ENCODE measurements around the gene CTDNEP1. TPM values are rescaled to one million over a fixed set of nuclear protein-coding genes. Genes with fewer than 3 reads are reported as not detected.

CTDNEP1 gene
- total and polyA plus RNA-seq, 2 donors (not counting 3 experiments of a cell fraction or from before 2014, with no cell fraction given) = 130 to 143 TPM

GRCh38 chr17:7295230-7296180 lies 44.0 kb upstream of the CTDNEP1 start:
- Histone ChIP-seq H3K27ac (ENCODE audit: insufficient read depth, low read depth, low read length) (no peak overlapping the region), H3K36me3 (ENCODE audit: control insufficient read depth in 2 of 2, extremely low read depth in 1 of 2, insufficient read depth in 2 of 2, low read length in 2 of 2) (no peaks in the 10 kb centered on the region), H3K4me2 (ENCODE audit: insufficient read depth, low read length) (no peak overlapping the region), H3K9me1 (replicated peaks; ENCODE audit: control insufficient read depth, extremely low read depth, insufficient read depth, low read length) (no peaks in the 10 kb centered on the region), H2AFZ (ENCODE audit: low read depth, low read length) (peak overlapping the region; percentile 46), H3K27me3 (ENCODE audit: control insufficient read depth in 2 of 2, insufficient read depth in 2 of 2, low read length in 2 of 2) (peaks cover 16 to 26% of the 10 kb centered on the region in 2 experiments), H3K9ac (replicated peaks; ENCODE audit: extremely low read depth, insufficient read depth, low read length) (no peak overlapping the region), H3K4me1 (ENCODE audit: control insufficient read depth, extremely low read depth, insufficient read depth, low read length) (peaks cover 8% of the 10 kb centered on the region), H3K9me3 (replicated peaks; ENCODE audit: control insufficient read depth, insufficient read depth, low read length) (no peaks in the 10 kb centered on the region), H4K20me1 (replicated peaks; ENCODE audit: control insufficient read depth, extremely low read depth, insufficient read depth, low read length) (no peaks in the 10 kb centered on the region), H3K4me3 (replicated peaks in 1 of 3; ENCODE audit: insufficient read depth in 1 of 3, low read depth in 1 of 3, low read length in 3 of 3) (no peak overlapping the region), H3K79me2 (ENCODE audit: control insufficient read depth, insufficient read depth, low read length) (no peaks in the 10 kb centered on the region)
- ChIA-PET CTCF (interaction anchor here (0.7 to 3.6 kb wide), 36 partner anchors 9 to 385 kb away, joined by 3 to 170 read pairs (median 5); partner anchors contain the start of genes ACADVL, ACAP1, CTDNEP1 and DLG4), POLR2A (no interaction called here)
- no peak for TF ChIP-seq GATA2 (IDR thresholded peaks at IDR 0.05; ENCODE audit: insufficient read depth, insufficient read length, low read depth, low read length)
- TF ChIP-seq EZH2 (IDR thresholded peaks at IDR 0.05; ENCODE audit: borderline replicate concordance, low read depth, low read length, severe bottlenecking) = peak; percentile 22
- FAIRE-seq = no peak
- dilution Hi-C loops (cut with MboI; ENCODE audit: extremely low pct_ligation_motif_present, low sequenced_read_pairs) = no loop called here
- BruUV-seq (replicated peaks) = no TSS peak
- intact Hi-C loops (cut with micrococcal nuclease) = loop anchor here (1.0 to 5.0 kb wide), 6 partner anchors 15 to 250 kb away; partner anchors contain the start of gene ELP5
- DNase-seq (ENCODE audit: low read depth, low spot score) = no peak

GRCh38 chr17:7294614-7295153 lies 43.1 kb upstream of the CTDNEP1 start, which contains the start of gene YBX2:
YBX2 (minus strand) TSS chr17:7294639; CDS start chr17:7294500, 139 bp downstream.
- Histone ChIP-seq H3K9me3 (replicated peaks; ENCODE audit: control insufficient read depth, insufficient read depth, low read length) (no peaks in the 10 kb centered on the region), H3K27me3 (ENCODE audit: control insufficient read depth in 2 of 2, insufficient read depth in 2 of 2, low read length in 2 of 2) (peaks cover 16 to 28% of the 10 kb centered on the region in 2 experiments), H3K27ac (ENCODE audit: insufficient read depth, low read depth, low read length) (no peak within 1 kb of the TSS), H3K9me1 (replicated peaks; ENCODE audit: control insufficient read depth, extremely low read depth, insufficient read depth, low read length) (no peaks in the 10 kb centered on the region), H3K36me3 (ENCODE audit: control insufficient read depth in 2 of 2, extremely low read depth in 1 of 2, insufficient read depth in 2 of 2, low read length in 2 of 2) (no peaks in the 10 kb centered on the region), H3K4me1 (ENCODE audit: control insufficient read depth, extremely low read depth, insufficient read depth, low read length) (peaks cover 8% of the 10 kb centered on the region), H3K4me3 (replicated peaks in 1 of 3; ENCODE audit: insufficient read depth in 1 of 3, low read depth in 1 of 3, low read length in 3 of 3) (no peak within 1 kb of the TSS), H3K79me2 (ENCODE audit: control insufficient read depth, insufficient read depth, low read length) (no peaks in the 10 kb centered on the region), H2AFZ (ENCODE audit: low read depth, low read length) (peak within 1 kb of the TSS; percentile 44), H3K9ac (replicated peaks; ENCODE audit: extremely low read depth, insufficient read depth, low read length) (no peak within 1 kb of the TSS), H3K4me2 (ENCODE audit: insufficient read depth, low read length) (no peak within 1 kb of the TSS), H4K20me1 (replicated peaks; ENCODE audit: control insufficient read depth, extremely low read depth, insufficient read depth, low read length) (no peaks in the 10 kb centered on the region)
- BruUV-seq (replicated peaks) = no TSS peak
- DNase-seq (ENCODE audit: low read depth, low spot score) = peak; percentile 45
- dilution Hi-C loops (cut with MboI; ENCODE audit: extremely low pct_ligation_motif_present, low sequenced_read_pairs) (no loop called here), intact Hi-C loops (cut with micrococcal nuclease) (loop anchor here (5.0 kb wide), 1 partner anchor 157 kb away; no protein-coding TSS in a partner anchor)
- TF ChIP-seq MYC (IDR thresholded peaks at IDR 0.05; ENCODE audit: low read depth, low read length) (no peak), POLR2A (IDR thresholded peaks at IDR 0.05; ENCODE audit: low read depth, low read length) (no peak), CTCF (IDR thresholded peaks at IDR 0.05; ENCODE audit: extremely low read depth in 1 of 2, insufficient read depth in 1 of 2, low read depth in 1 of 2, low read length in 2 of 2) (no peak), EZH2 (IDR thresholded peaks at IDR 0.05; ENCODE audit: borderline replicate concordance, low read depth, low read length, severe bottlenecking) (no peak), GATA2 (IDR thresholded peaks at IDR 0.05; ENCODE audit: insufficient read depth, insufficient read length, low read depth, low read length) (no peak), JUN (IDR thresholded peaks at IDR 0.05; ENCODE audit: borderline replicate concordance, insufficient read depth, insufficient read length, low read depth) (no peak), FOS (IDR thresholded peaks at IDR 0.05; ENCODE audit: borderline replicate concordance, insufficient read depth, low read length) (no peak), MAX (IDR thresholded peaks at IDR 0.05; ENCODE audit: insufficient read depth, insufficient read length) (no peak), POLR2AphosphoS5 (IDR thresholded peaks at IDR 0.05; ENCODE audit: insufficient read depth, low read depth, low read length) (no peak)
- POLR2A ChIA-PET = no interaction called here
- CTCF ChIA-PET = no interaction called here
- no peak for FAIRE-seq

All from endothelial cell of umbilical vein (primary cell).